ENCODE data around the gene INPP5J. TPM values are rescaled to one million over a fixed set of nuclear protein-coding genes. Genes with fewer than 3 reads are reported as not detected.
"Not testable (repeated sequence)": the region's sequence is repeated elsewhere in the genome, so short reads cannot be mapped to it uniquely, and the experiment has no call there.

INPP5J gene
- total RNA-seq, 2 experiments from 2014 or later, result 0.59 to 0.69 TPM

- H3K4me3 Mint-ChIP-seq, result peak overlapping the region; percentile 97
- Histone ChIP-seq H3K36me3 (ENCODE audit: insufficient read depth, low read length) (no peaks in the 10 kb centered on the region), H3K9me3 (ENCODE audit: control insufficient read depth in 1 of 2, insufficient read depth in 1 of 2, low read length in 2 of 2) (peaks cover 0 to 5% of the 10 kb centered on the region in 2 experiments), H3K4me3 (ENCODE audit: low read length) (peak overlapping the region; percentile 75), H3K27ac (ENCODE audit: low read depth in 1 of 2, low read length in 2 of 2) (peak overlapping the region in 1 of 2 donors; percentile 24), H3K4me1 (ENCODE audit: insufficient read depth, low read length) (peaks cover 31% of the 10 kb centered on the region), H3K27me3 (ENCODE audit: control insufficient read depth in 1 of 2, insufficient read depth in 2 of 2, low read length in 2 of 2) (no peaks in the 10 kb centered on the region)
- peak overlapping the region; percentile 87 for H3K27ac Mint-ChIP-seq
- ChIA-PET CTCF (interaction anchor here (0.7 to 3.4 kb wide), 9 partner anchors 23 to 473 kb away, joined by 3 to 21 read pairs (median 7); partner anchors contain the start of genes LIMK2, RNF185, SLC35E4 and SMTN), POLR2A (interaction anchor here (0.5 to 3.7 kb wide), 22 partner anchors 9 to 1484 kb away, joined by 3 to 23 read pairs (median 4); partner anchors contain the start of genes LIMK2, MORC2, PATZ1 and PIK3IP1)
- H3K27me3 Mint-ChIP-seq, result no peaks in the 10 kb centered on the region
- H3K9me3 Mint-ChIP-seq, result no peaks in the 10 kb centered on the region
- peaks cover 17% of the 10 kb centered on the region for H3K36me3 Mint-ChIP-seq (ENCODE audit: low read depth)
- ATAC-seq (ENCODE audit: poor library complexity) (peak; percentile 32), DNase-seq (no peak)
- H3K4me1 Mint-ChIP-seq (ENCODE audit: low read depth), result peaks cover 24% of the 10 kb centered on the region
- intact Hi-C loops (cut with DNase I, micrococcal nuclease), result loop anchor here in 1 of 2 experiments (1.0 to 5.0 kb wide), 6 partner anchors 24 to 441 kb away; partner anchors contain the start of genes DUSP18, LIMK2 and PATZ1
- peak; percentile 15 for TF ChIP-seq CTCF (IDR thresholded peaks at IDR 0.05)
Measured at GRCh38 chr22:31107894-31108218, 14.9 kb upstream of the INPP5J start.

- intact Hi-C loops (cut with DNase I, micrococcal nuclease); H3K36me3 ChIP-seq (ENCODE audit: insufficient read depth, low read length); H3K4me3 ChIP-seq (ENCODE audit: low read length); CTCF ChIA-PET; H3K4me1 ChIP-seq (ENCODE audit: insufficient read depth, low read length); H3K27ac Mint-ChIP-seq; H3K27me3 Mint-ChIP-seq; H3K36me3 Mint-ChIP-seq (ENCODE audit: low read depth); H3K4me3 Mint-ChIP-seq; H3K27ac ChIP-seq (ENCODE audit: low read depth in 1 of 2, low read length in 2 of 2); H3K4me1 Mint-ChIP-seq (ENCODE audit: low read depth); H3K9me3 Mint-ChIP-seq; H3K27me3 ChIP-seq (ENCODE audit: control insufficient read depth in 1 of 2, insufficient read depth in 2 of 2, low read length in 2 of 2); H3K9me3 ChIP-seq (ENCODE audit: control insufficient read depth in 1 of 2, insufficient read depth in 1 of 2, low read length in 2 of 2); DNase-seq; ATAC-seq (ENCODE audit: poor library complexity): not testable (repeated sequence)
- POLR2A ChIA-PET, result interaction anchor here (0.7 kb wide), 1 partner anchor 166 kb away, joined by 3 read pairs; no protein-coding TSS in a partner anchor
Measured at GRCh38 chr22:31112547-31113091, 10.1 kb upstream of the INPP5J start.

GRCh38 chr22:31118046-31118820 lies 4.5 kb upstream of the INPP5J start:
- ChIA-PET CTCF (no interaction called here), POLR2A (no interaction called here)
- Mint-ChIP-seq H3K4me3 (no peak overlapping the region), H3K27ac (no peak overlapping the region), H3K36me3 (ENCODE audit: low read depth) (no peaks in the 10 kb centered on the region), H3K9me3 (no peaks in the 10 kb centered on the region), H3K27me3 (no peaks in the 10 kb centered on the region), H3K4me1 (ENCODE audit: low read depth) (no peaks in the 10 kb centered on the region)
- H3K4me1 ChIP-seq (ENCODE audit: insufficient read depth, low read length), result no peaks in the 10 kb centered on the region
- H3K4me3 ChIP-seq (ENCODE audit: low read length), result no peak overlapping the region
- H3K9me3 ChIP-seq (ENCODE audit: control insufficient read depth in 1 of 2, insufficient read depth in 1 of 2, low read length in 2 of 2), result no peaks in the 10 kb centered on the region
- H3K36me3 ChIP-seq (ENCODE audit: insufficient read depth, low read length), result no peaks in the 10 kb centered on the region
- no peak for TF ChIP-seq CTCF (IDR thresholded peaks at IDR 0.05)
- DNase-seq, result no peak
- H3K27me3 ChIP-seq (ENCODE audit: control insufficient read depth in 1 of 2, insufficient read depth in 2 of 2, low read length in 2 of 2), result no peaks in the 10 kb centered on the region
- no peak overlapping the region for H3K27ac ChIP-seq (ENCODE audit: low read depth in 1 of 2, low read length in 2 of 2)
- intact Hi-C loops (cut with DNase I, micrococcal nuclease), result no loop called here
- no peak for ATAC-seq (ENCODE audit: poor library complexity)

Measured in CD4-positive, alpha-beta T cell (primary cell).